ENCODE measurements around the gene KCNJ1. TPM values are rescaled to one million over a fixed set of nuclear protein-coding genes. Genes with fewer than 3 reads are reported as not detected.

KCNJ1 gene
- total RNA-seq, 4 donors from 2014 or later = not detected

DNA sequence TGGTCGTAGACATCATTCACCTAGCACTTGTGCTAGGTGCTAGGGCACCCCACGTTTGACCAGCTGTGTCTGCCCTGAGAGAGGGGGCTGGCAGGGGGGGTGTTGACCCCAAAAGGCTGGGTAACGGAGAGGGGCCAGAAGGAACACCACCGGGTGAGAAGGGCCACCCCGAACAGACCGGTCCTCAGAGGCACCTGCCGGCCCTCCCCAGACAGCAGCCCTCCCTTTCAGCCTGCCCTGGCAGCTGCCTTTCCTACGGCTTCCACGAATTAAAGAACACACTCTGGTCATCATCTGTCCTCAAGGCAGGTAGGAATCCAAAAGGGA lies 23.1 kb upstream of the KCNJ1 start:
- Histone ChIP-seq H3K4me3 (peak overlapping the region; percentile 57 to 66 (median 58)), H3K9me3 (no peaks in the 10 kb centered on the region), H3K27ac (replicated peaks in 1 of 4) (no peak overlapping the region), H3K27me3 (peaks cover 0 to 54% (median 8%) of the 10 kb centered on the region in 4 donors), H3K36me3 (no peaks in the 10 kb centered on the region), H3K4me1 (peaks cover 19 to 21% (median 20%) of the 10 kb centered on the region in 4 donors)
- TF ChIP-seq EP300 (IDR thresholded peaks at IDR 0.05) (no peak), POLR2AphosphoS5 (IDR thresholded peaks at IDR 0.05) (no peak), POLR2A (IDR thresholded peaks at IDR 0.05; ENCODE audit: low read depth) (no peak)
- TF ChIP-seq, protein P1, sequence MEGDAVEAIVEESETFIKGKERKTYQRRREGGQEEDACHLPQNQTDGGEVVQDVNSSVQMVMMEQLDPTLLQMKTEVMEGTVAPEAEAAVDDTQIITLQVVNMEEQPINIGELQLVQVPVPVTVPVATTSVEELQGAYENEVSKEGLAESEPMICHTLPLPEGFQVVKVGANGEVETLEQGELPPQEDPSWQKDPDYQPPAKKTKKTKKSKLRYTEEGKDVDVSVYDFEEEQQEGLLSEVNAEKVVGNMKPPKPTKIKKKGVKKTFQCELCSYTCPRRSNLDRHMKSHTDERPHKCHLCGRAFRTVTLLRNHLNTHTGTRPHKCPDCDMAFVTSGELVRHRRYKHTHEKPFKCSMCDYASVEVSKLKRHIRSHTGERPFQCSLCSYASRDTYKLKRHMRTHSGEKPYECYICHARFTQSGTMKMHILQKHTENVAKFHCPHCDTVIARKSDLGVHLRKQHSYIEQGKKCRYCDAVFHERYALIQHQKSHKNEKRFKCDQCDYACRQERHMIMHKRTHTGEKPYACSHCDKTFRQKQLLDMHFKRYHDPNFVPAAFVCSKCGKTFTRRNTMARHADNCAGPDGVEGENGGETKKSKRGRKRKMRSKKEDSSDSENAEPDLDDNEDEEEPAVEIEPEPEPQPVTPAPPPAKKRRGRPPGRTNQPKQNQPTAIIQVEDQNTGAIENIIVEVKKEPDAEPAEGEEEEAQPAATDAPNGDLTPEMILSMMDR (IDR thresholded peaks at IDR 0.05) = no peak
- DNase-seq (ENCODE audit: extremely low spot score) = no peak
- intact Hi-C loops (cut with DNase I) = no loop called here
- 48% methylated on average over 9 of the region's 9 CpGs for WGBS

DNA sequence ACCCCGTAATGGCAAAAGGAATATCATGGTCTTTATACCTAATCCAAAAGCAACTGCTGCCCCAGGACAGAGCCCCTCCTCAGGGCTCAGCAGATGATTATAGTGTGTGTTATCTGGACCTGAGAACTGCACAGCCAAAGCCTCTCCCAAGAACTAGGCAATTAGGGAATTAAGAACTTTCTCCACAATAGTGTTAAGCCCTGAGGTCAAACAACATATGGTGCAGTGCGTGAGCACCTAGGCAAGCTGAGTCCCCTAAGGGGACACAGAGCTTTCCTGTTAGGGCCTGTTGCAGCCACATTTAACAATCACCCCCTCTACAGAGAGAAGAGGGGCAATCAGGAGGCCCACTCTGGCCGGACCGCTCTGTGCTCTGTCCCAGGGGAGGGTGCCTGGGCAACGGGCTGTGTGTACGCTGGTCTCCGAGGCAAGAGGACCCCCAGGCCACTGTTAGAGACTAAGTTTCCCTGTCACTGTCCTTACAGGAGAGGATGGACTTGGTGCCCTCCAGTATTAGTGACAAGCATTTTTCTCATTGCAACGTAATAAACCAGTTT lies 22.6 kb upstream of the KCNJ1 start:
- Histone ChIP-seq H3K4me3 (no peak overlapping the region), H3K27me3 (peaks cover 0 to 54% (median 8%) of the 10 kb centered on the region in 4 donors), H3K9me3 (no peaks in the 10 kb centered on the region), H3K36me3 (no peaks in the 10 kb centered on the region), H3K4me1 (peaks cover 19 to 21% (median 19%) of the 10 kb centered on the region in 4 donors), H3K27ac (replicated peaks in 1 of 4) (no peak overlapping the region)
- no peak for DNase-seq (ENCODE audit: extremely low spot score)
- WGBS = 82% methylated on average over 6 of the region's 8 CpGs
- intact Hi-C loops (cut with DNase I) = loop anchor here (10.0 kb wide), 1 partner anchor 445 kb away; no protein-coding TSS in a partner anchor
- TF ChIP-seq, protein P1 (IDR thresholded peaks at IDR 0.05) = no peak
- TF ChIP-seq POLR2A (IDR thresholded peaks at IDR 0.05; ENCODE audit: low read depth) (no peak), POLR2AphosphoS5 (IDR thresholded peaks at IDR 0.05) (no peak), EP300 (IDR thresholded peaks at IDR 0.05) (no peak)

DNA sequence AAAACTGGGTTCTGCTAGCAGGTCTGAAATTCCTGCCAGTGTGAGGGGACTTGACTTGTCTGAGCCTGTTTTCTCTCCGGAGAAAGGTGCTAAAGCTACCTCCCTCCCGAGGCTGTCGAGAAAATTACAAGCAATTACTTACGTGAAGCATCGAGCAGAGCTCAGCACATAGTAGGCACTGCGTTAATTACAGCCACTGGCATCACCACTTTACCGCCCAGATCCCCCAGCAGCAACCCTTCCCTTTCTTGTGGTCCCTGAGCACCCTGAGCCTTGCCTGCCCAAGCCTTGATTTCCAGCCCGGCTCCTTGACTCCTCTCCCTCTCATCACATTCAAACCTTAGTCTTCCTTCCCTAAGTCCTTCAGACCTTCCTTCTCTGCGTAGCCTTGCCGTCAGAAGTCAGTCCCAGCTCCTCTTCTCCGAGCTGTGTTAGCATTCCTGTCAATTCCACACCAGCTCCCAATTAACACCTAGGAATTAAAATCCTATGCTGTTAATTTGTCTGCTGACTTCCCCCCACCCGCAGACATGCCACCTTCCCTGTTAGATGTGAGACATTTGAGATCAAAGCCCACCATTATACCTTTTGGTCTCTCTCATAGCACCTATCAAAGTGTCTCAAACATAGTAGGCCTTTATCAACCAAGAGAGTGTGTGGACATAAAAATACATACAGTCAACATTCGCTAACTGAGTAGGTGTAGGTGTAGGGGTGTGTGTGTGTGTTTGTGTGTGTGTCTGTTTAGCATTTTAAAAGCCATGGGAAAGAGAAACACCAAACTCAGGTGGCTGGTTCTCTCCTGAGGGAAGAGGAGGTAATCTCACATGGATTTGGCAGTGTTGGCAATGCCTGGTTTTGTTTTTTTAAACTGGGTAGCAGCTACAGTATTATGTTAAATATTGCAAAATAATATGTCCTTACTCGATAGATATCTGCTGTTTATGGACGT lies 21.2 kb upstream of the KCNJ1 start:
- Histone ChIP-seq H3K9me3 (no peaks in the 10 kb centered on the region), H3K27me3 (peaks cover 0 to 60% (median 8%) of the 10 kb centered on the region in 4 donors), H3K36me3 (no peaks in the 10 kb centered on the region), H3K27ac (replicated peaks in 1 of 4) (no peak overlapping the region), H3K4me3 (no peak overlapping the region), H3K4me1 (peaks cover 19 to 21% (median 19%) of the 10 kb centered on the region in 4 donors)
- no peak for DNase-seq (ENCODE audit: extremely low spot score)
- intact Hi-C loops (cut with DNase I) = loop anchor here (10.0 kb wide), 1 partner anchor 446 kb away; no protein-coding TSS in a partner anchor
- no peak for TF ChIP-seq EP300 (IDR thresholded peaks at IDR 0.05)
- TF ChIP-seq, protein P1 (IDR thresholded peaks at IDR 0.05) = no peak
- TF ChIP-seq POLR2AphosphoS5 (IDR thresholded peaks at IDR 0.05) = no peak
- no peak for TF ChIP-seq POLR2A (IDR thresholded peaks at IDR 0.05; ENCODE audit: low read depth)
- WGBS = 87% methylated on average over 15 of the region's 15 CpGs

DNA sequence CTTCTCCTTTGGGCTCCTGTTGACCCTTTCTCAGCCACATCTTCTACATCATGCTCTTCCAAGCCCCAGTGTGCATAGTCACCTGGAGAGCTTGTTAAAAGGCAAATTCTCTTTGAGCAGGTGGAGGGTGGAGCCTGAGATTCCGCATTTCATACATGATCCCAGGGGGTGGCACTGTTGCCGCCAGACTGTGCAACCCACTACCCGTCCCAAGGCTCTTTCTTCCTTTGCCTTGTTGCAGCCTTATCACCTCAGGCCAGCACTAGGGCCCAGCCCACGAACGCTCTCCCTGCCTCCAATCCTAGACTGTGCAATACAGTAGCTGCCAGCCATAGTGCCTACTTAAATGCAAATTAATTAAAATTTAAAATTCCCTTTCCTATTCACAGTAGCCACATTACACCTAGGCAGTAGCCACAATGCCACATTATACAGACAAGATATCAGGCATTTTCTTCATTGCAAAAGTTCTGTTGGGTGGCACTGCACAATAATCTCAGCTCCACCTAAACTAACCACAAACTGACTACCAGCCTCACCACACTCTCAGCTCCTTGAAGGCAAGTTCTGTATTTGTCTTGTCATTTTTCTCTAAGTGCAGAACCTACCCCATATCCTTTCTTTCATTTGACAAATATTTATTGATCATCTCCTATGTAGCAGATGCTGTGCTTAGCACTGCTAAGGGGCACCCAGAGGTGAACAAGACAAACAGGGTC lies 19.5 kb upstream of the KCNJ1 start:
- intact Hi-C loops (cut with DNase I) = loop anchor here (10.0 kb wide), 1 partner anchor 448 kb away; no protein-coding TSS in a partner anchor
- H3K36me3 ChIP-seq = no peaks in the 10 kb centered on the region
- H3K27me3 ChIP-seq = peaks cover 0 to 52% (median 8%) of the 10 kb centered on the region in 4 donors
- no peak for TF ChIP-seq POLR2AphosphoS5 (IDR thresholded peaks at IDR 0.05)
- no peak for DNase-seq (ENCODE audit: extremely low spot score)
- WGBS = 56% methylated on average over 5 of the region's 5 CpGs
- no peaks in the 10 kb centered on the region for H3K9me3 ChIP-seq
- no peak overlapping the region for H3K27ac ChIP-seq (replicated peaks in 1 of 4)
- H3K4me1 ChIP-seq = peaks cover 7 to 18% (median 17%) of the 10 kb centered on the region in 4 donors
- no peak overlapping the region for H3K4me3 ChIP-seq
